Panc1 (cell line): ENCODE measurements around the gene KCNN3.

Experiments
- CTCF ChIP-seq: fragments of 450-650 bp; IDR thresholded peaks from 2 replicates; pipeline ENCODE4 v1.5.1; 2017; ENCODE audit warnings: mild to moderate bottlenecking
- POLR2AphosphoS5 ChIP-seq: IDR thresholded peaks from 2 replicates; pipeline ENCODE4 v1.6.1; 2012; ENCODE audit warnings: mild to moderate bottlenecking, low read depth, low read length, moderate library complexity
- REST ChIP-seq, 2 experiments: IDR thresholded peaks; 2 replicates each; pipeline ENCODE4 v1.6.1; 2011 to 2012; ENCODE audit warnings: low read depth in 2 of 2, control low read depth in 1 of 2, low read length in 1 of 2, mild to moderate bottlenecking in 1 of 2, moderate library complexity in 1 of 2; ENCODE audit not compliant: insufficient read depth in 1 of 2
- SIN3A ChIP-seq: IDR thresholded peaks from 2 replicates; pipeline ENCODE4 v1.6.1; 2012; ENCODE audit warnings: low read depth, mild to moderate bottlenecking, low read length, moderate library complexity, borderline replicate concordance; ENCODE audit not compliant: insufficient read depth

DNA sequence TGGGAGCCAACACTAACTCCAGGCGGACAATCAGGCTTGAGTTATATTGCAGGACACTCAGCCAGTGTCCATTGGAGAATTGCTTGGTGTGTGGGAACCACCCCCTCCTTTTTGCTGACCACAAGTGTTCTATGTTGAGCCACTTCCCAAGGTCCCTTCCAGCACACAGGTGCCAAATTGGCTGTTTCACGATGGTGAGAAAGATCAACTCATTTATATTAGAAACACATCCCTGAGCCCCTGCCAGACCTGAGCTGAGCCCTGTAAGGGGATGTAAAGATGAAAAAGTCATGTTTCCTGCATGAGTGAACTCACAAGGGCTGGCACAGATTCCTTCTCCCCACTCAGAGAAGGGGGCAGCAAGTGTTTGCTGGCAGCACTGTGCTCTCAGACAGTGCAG lies 96.5 kb downstream of the KCNN3 start:
- TF ChIP-seq CTCF (no peak), SIN3A (no peak), REST (IDR thresholded peaks at IDR 0.05; ENCODE audit: insufficient read depth in 1 of 2, low read depth in 2 of 2, low read length in 1 of 2) (no peak), POLR2AphosphoS5 (no peak)
